Activated CD4-positive, alpha-beta T cell treated with anti-CD3 and anti-CD28 coated beads, Interleukin-2, amount 10 ng/mL, durations not matched to agents 24 days and 14 days (primary cell): ENCODE measurements around the gene SOS1. TPM values are rescaled to one million over a fixed set of nuclear protein-coding genes. Genes with fewer than 3 reads are reported as not detected.
"Not testable (repeated sequence)": the region's sequence is repeated elsewhere in the genome, so short reads cannot be mapped to it uniquely, and the experiment has no call there.

ENCODE experiments used
- DNase-seq: peaks from one replicate; pipeline ENCODE4 v3.0.0; 2022
- H3K27ac Mint-ChIP-seq: one replicate; pipeline ENCODE4 v1.8.0; 2022; ENCODE audit warnings: mild to moderate bottlenecking, mixed read lengths
- H3K27me3 Mint-ChIP-seq: one replicate; pipeline ENCODE4 v1.8.0; 2022; ENCODE audit warnings: mixed read lengths
- H3K36me3 Mint-ChIP-seq: one replicate; pipeline ENCODE4 v1.8.0; 2022; ENCODE audit warnings: low read depth, mild to moderate bottlenecking, mixed read lengths
- H3K4me1 Mint-ChIP-seq: one replicate; pipeline ENCODE4 v1.8.0; 2021; ENCODE audit warnings: mixed read lengths
- H3K4me3 Mint-ChIP-seq: one replicate; pipeline ENCODE4 v1.8.0; 2022; ENCODE audit warnings: mild to moderate bottlenecking, moderate library complexity, mixed read lengths
- H3K9me3 Mint-ChIP-seq: one replicate; pipeline ENCODE4 v1.8.0; 2021; ENCODE audit warnings: mixed read lengths
- intact Hi-C: fragments of 100-400 bp; cut with micrococcal nuclease; formaldehyde crosslinking; loops from one replicate; pipeline ENCODE4 v1.15.1; 2023
- total RNA-seq: library from RNA; stranded (reverse); gene quantifications from 2 replicates; pipeline ENCODE4 v1.2.3, GENCODE V29; 2022

SOS1 gene
- total RNA-seq, 1 donor from 2014 or later: 74.5 TPM

DNA sequence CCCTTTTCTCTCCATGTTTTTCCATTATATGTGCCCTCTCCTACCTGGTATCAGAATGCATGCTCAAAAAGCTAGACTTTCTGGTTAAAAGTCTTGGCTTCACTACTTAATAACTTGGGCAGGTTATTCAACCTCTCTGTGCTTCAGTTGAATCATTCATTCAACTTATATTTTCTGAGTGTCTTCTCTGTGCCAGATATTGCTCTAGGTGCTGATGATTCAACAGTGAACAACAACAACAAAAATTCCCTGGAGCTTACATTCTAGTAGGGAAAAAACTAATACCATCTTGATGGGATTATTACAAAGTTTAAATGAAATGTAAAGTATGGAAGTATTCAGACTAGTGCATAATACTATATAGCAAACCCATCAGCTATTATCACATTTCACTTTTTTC lies 55.2 kb downstream of the SOS1 start:
- peaks cover 28% of the 10 kb centered on the region for H3K4me1 Mint-ChIP-seq
- intact Hi-C loops: no loop called here
- peak overlapping the region; percentile 8 for H3K27ac Mint-ChIP-seq
- DNase-seq: no peak
- no peak overlapping the region for H3K4me3 Mint-ChIP-seq
- H3K36me3 Mint-ChIP-seq: peaks cover 32% of the 10 kb centered on the region
- H3K27me3 Mint-ChIP-seq: no peaks in the 10 kb centered on the region
- H3K9me3 Mint-ChIP-seq: no peaks in the 10 kb centered on the region

DNA sequence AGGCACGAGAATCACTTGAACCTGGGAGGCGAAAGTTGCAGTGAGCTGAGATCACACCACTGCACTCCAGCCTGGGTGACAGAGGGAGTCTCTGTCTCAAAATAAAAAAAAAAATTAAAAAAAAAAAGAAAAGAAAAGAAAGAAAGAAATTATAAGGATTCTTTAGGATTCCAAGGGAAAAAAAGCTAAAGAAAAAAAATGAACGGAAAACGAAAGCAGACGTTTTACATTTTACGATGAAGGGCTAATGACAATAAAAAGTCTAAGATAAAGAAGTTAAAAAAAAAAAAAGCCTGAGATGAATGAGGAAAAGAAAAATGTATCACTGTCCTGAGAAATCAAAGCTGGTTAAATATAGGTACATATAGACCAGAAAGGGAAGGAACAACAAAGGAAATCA lies 58.5 kb downstream of the SOS1 start:
- peaks cover 19% of the 10 kb centered on the region for H3K4me1 Mint-ChIP-seq
- intact Hi-C loops: no loop called here
- no peak for DNase-seq
- H3K9me3 Mint-ChIP-seq: no peaks in the 10 kb centered on the region
- H3K27ac Mint-ChIP-seq: no peak overlapping the region
- H3K27me3 Mint-ChIP-seq: no peaks in the 10 kb centered on the region
- peaks cover 24% of the 10 kb centered on the region for H3K36me3 Mint-ChIP-seq
- H3K4me3 Mint-ChIP-seq: no peak overlapping the region

DNA sequence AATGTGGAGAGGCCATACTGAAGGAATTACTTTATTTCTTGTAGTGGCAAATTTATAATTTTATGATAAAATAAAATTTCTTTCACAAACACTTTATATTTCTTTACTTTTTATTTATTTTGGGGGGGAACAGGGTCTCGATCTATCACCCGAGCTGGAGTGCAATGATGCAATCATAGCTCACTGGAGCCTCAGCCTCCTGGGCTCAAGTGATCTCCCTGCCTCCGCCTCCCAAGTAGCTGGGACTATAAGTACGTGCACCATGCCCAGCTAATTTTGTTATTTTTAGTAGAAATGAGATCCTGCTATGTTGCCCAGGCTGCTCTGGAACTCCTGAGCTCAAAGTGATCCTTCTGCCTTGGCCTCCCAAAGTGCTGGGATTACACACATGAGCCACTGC lies 59.6 kb downstream of the SOS1 start:
- no peak for DNase-seq
- Mint-ChIP-seq H3K9me3 (no peaks in the 10 kb centered on the region), H3K36me3 (peaks cover 24% of the 10 kb centered on the region), H3K4me1 (peaks cover 16% of the 10 kb centered on the region), H3K27ac (peak overlapping the region; percentile 73), H3K4me3 (no peak overlapping the region), H3K27me3 (no peaks in the 10 kb centered on the region)
- intact Hi-C loops: no loop called here

GRCh38 chr2:39059366-39059952 lies 61.4 kb downstream of the SOS1 start:
- peak; percentile 55 for DNase-seq
- Mint-ChIP-seq H3K4me3 (no peak overlapping the region), H3K9me3 (no peaks in the 10 kb centered on the region), H3K27me3 (no peaks in the 10 kb centered on the region), H3K4me1 (peaks cover 13% of the 10 kb centered on the region), H3K27ac (peak overlapping the region; percentile 22), H3K36me3 (peaks cover 23% of the 10 kb centered on the region)
- intact Hi-C loops: loop anchor here (1.0 to 5.0 kb wide), 3 partner anchors 59 to 169 kb away; no protein-coding TSS in a partner anchor

- peaks cover 29% of the 10 kb centered on the region for H3K36me3 Mint-ChIP-seq
- intact Hi-C loops: loop anchor here (5.0 kb wide), 1 partner anchor 111 kb away; no protein-coding TSS in a partner anchor
- H3K27ac Mint-ChIP-seq: no peak overlapping the region
- no peak for DNase-seq
- no peaks in the 10 kb centered on the region for H3K27me3 Mint-ChIP-seq
- no peak overlapping the region for H3K4me3 Mint-ChIP-seq
- H3K4me1 Mint-ChIP-seq: peaks cover 19% of the 10 kb centered on the region
- no peaks in the 10 kb centered on the region for H3K9me3 Mint-ChIP-seq
Observed at GRCh38 chr2:39058101-39058500, 62.8 kb downstream of the SOS1 start.

DNA sequence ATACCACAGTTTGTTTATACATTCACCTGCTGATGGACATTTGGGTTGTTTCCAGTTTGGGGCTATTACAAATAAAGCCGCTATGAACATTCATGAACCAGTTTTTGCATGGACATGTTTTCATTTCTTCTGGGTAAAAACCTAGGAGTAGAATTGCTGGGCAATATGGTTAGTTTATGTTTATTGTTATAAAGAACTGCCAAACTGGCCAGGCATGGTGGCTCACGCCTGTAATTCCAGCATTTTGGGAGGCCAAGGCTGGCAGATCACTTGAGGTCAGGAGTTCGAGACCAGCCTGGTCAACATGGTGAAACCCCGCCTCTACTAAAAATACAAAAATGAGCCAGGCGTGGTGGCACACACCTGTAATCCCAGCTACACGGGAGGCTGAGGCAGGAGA lies 68.2 kb downstream of the SOS1 start:
- H3K9me3 Mint-ChIP-seq, intact Hi-C loops, H3K27me3 Mint-ChIP-seq, H3K4me1 Mint-ChIP-seq, H3K27ac Mint-ChIP-seq, H3K4me3 Mint-ChIP-seq: not testable (repeated sequence)
- DNase-seq: peak; percentile 50
- peaks cover 57% of the 10 kb centered on the region for H3K36me3 Mint-ChIP-seq

- Mint-ChIP-seq H3K27ac (no peak overlapping the region), H3K4me3 (no peak overlapping the region), H3K27me3 (no peaks in the 10 kb centered on the region), H3K9me3 (peaks cover 4% of the 10 kb centered on the region), H3K36me3 (peaks cover 62% of the 10 kb centered on the region), H3K4me1 (peaks cover 10% of the 10 kb centered on the region)
- intact Hi-C loops: no loop called here
- no peak for DNase-seq
Observed at GRCh38 chr2:39050109-39050508, 70.7 kb downstream of the SOS1 start.

DNA sequence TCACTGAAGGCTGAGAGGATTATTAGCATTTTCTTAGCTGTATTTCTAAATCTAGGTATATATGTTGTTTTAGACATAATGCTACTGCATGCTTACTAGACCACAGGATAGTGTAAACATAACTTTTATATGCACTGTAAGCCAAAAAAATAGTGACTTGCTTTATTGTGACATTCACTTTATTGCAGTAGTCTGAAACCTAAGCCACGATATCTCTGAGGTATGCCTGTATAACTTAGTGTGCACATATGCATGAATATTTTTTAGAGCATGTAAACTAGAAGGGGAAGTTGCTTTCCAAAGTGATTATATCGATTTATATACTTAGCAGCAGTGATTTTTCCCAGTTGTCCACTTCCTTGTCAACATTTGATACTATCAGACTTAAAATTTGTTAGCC lies 81.8 kb downstream of the SOS1 start:
- intact Hi-C loops: no loop called here
- Mint-ChIP-seq H3K4me3 (no peak overlapping the region), H3K27ac (peak overlapping the region; percentile 15), H3K4me1 (peaks cover 2% of the 10 kb centered on the region), H3K36me3 (peaks cover 37% of the 10 kb centered on the region), H3K27me3 (no peaks in the 10 kb centered on the region), H3K9me3 (no peaks in the 10 kb centered on the region)
- DNase-seq: no peak

DNA sequence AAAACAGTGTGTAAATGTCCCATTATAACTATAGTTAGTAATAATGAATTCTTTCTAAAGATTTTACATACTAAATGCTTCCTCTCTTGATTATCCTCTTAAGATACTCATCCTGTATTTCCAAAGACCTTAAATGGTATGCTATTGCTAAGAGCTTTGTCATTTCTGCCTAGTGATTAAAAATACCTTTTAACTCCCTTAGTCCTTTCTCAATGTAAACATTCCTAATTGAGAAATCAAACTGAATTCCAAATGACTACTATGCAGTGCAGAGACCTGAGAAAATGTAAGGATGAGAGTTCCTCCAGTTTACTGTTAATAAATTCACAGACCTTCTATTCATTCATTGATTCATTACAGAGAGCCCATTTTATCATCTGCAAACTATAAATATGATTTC lies 86.9 kb downstream of the SOS1 start:
- Mint-ChIP-seq H3K4me1 (peaks cover 4% of the 10 kb centered on the region), H3K4me3 (no peak overlapping the region), H3K27ac (no peak overlapping the region), H3K9me3 (no peaks in the 10 kb centered on the region), H3K27me3 (no peaks in the 10 kb centered on the region), H3K36me3 (peaks cover 40% of the 10 kb centered on the region)
- DNase-seq: no peak
- intact Hi-C loops: no loop called here

DNA sequence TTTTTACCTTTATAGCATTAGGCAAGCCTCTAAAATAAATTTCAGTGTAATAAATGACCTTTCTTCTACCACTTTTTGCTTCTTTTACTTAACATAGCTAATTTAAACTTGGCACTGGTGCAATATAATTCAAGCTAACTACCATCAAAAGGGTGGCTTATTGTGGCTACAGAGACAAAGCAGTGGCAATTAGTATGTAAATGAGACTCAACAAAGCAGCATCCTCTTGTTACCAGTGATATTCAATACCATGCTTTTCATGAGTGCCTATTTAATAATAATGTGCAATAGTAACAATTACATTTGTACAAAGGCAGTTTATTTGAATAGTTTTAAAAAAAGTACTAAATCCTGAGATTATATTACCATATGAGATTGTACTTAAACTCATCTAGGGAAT lies 93.4 kb downstream of the SOS1 start:
- intact Hi-C loops: no loop called here
- Mint-ChIP-seq H3K4me3 (no peak overlapping the region), H3K9me3 (no peaks in the 10 kb centered on the region), H3K27me3 (no peaks in the 10 kb centered on the region), H3K36me3 (peaks cover 33% of the 10 kb centered on the region), H3K27ac (no peak overlapping the region), H3K4me1 (peaks cover under 1% of the 10 kb centered on the region)
- no peak for DNase-seq

DNA sequence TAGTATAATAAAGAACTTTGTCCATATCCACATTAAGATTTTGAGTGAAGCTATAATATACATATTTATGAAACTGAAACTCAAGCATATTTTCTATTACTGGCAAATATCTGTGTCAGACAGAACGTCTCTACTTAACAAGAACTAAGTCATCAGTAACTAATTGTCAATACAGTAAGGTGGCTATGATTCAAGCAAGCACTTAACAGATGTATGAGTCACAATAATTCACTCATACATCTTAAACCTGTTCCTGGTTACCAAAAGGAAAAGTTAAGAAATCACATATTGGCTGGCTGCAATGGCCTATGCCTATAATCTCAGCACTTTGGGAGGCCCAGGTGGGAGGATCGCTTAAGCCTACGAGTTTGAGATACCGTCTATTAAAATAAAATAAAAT lies 96.0 kb downstream of the SOS1 start:
- intact Hi-C loops: no loop called here

GRCh38 chr2:39023649-39024048 lies 97.2 kb downstream of the SOS1 start:
- H3K9me3 Mint-ChIP-seq: no peaks in the 10 kb centered on the region
- H3K36me3 Mint-ChIP-seq: peaks cover 33% of the 10 kb centered on the region
- H3K27me3 Mint-ChIP-seq: no peaks in the 10 kb centered on the region
- DNase-seq: no peak
- H3K27ac Mint-ChIP-seq: peak overlapping the region; percentile 62
- H3K4me3 Mint-ChIP-seq: no peak overlapping the region
- intact Hi-C loops: no loop called here
- H3K4me1 Mint-ChIP-seq: peaks cover 5% of the 10 kb centered on the region

More for the DNA sequence above, 96.0 kb downstream of the SOS1 start:
- no peak for DNase-seq
- no peak overlapping the region for H3K4me3 Mint-ChIP-seq
- H3K36me3 Mint-ChIP-seq: peaks cover 27% of the 10 kb centered on the region
- no peaks in the 10 kb centered on the region for H3K9me3 Mint-ChIP-seq
- H3K4me1 Mint-ChIP-seq: no peaks in the 10 kb centered on the region
- H3K27ac Mint-ChIP-seq: no peak overlapping the region
- H3K27me3 Mint-ChIP-seq: no peaks in the 10 kb centered on the region

DNA sequence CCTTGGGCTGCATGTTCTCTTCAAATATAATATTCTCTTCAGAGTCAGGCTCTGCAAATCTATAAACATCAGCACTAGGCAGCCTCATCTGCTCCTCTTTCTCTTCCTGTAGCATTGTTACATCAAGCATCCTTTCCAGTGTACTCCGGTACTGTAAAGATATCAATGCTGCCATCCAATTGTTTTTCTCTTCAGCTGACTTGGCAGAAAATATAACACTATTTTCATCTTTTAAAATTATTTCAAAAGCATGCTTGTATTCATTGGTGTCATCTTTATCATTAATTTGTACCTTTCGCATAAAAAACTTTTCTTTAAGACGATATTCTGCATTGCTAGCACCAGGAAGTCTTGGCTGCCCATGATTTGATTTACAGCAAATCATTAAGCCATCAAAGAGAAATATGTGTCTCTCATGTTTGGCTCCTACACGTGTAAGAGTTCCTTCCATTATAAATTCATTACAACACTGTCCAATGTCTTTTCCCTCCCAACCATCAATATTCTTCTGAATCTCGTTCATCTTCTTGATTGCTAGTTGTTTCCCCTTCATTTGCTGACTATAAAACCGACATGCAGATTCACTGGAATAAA lies 98.1 kb downstream of the SOS1 start:
- DNase-seq: no peak
- Mint-ChIP-seq H3K36me3 (peaks cover 33% of the 10 kb centered on the region), H3K9me3 (no peaks in the 10 kb centered on the region), H3K4me3 (no peak overlapping the region), H3K27me3 (no peaks in the 10 kb centered on the region), H3K4me1 (peaks cover 8% of the 10 kb centered on the region), H3K27ac (no peak overlapping the region)
- intact Hi-C loops: no loop called here

- H3K4me3 Mint-ChIP-seq: no peak overlapping the region
- H3K27ac Mint-ChIP-seq: no peak overlapping the region
- H3K4me1 Mint-ChIP-seq: peaks cover 13% of the 10 kb centered on the region
- H3K27me3 Mint-ChIP-seq: no peaks in the 10 kb centered on the region
- no peak for DNase-seq
- intact Hi-C loops: no loop called here
- peaks cover 35% of the 10 kb centered on the region for H3K36me3 Mint-ChIP-seq
- no peaks in the 10 kb centered on the region for H3K9me3 Mint-ChIP-seq
Observed at GRCh38 chr2:39020383-39020782, 100.5 kb downstream of the SOS1 start.

DNA sequence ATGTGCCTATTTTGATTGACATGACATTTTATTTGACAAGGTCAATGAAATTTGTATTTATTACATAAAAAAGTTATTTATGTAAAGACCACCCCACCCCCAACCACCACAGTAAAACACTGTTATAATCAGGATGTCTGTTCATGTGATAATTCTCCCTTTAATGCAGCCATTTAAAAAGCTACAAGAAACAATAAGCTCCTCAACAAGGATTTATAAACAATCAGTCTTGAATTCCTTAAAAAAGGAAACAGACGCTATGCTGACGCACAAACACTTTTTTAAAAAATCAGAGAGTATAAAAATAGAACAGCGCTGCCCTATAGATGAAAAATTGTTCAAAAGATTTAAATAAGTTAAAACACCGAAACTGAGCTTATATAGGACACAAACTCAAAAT lies 102.2 kb downstream of the SOS1 start:
- no peak for DNase-seq
- peaks cover 40% of the 10 kb centered on the region for H3K36me3 Mint-ChIP-seq
- no peaks in the 10 kb centered on the region for H3K27me3 Mint-ChIP-seq
- H3K27ac Mint-ChIP-seq: no peak overlapping the region
- intact Hi-C loops: no loop called here
- no peak overlapping the region for H3K4me3 Mint-ChIP-seq
- H3K4me1 Mint-ChIP-seq: peaks cover 13% of the 10 kb centered on the region
- no peaks in the 10 kb centered on the region for H3K9me3 Mint-ChIP-seq
